Subcutaneous abdominal adipose tissue (tissue), 5 donors: ENCODE results near the gene TFF2.

ENCODE experiments used
- H3K27ac ChIP-seq: one replicate; pipeline ENCODE4 v1.7.0; 2013; ENCODE audit warnings: low read depth, mild to moderate bottlenecking, inconsistent platforms, low read length, moderate library complexity
- H3K27me3 ChIP-seq, 5 donors: one replicate each; pipeline ENCODE4 v1.7.0; 2013; ENCODE audit warnings: low read length in 5 of 5, inconsistent platforms in 1 of 5; ENCODE audit not compliant: control insufficient read depth in 5 of 5, insufficient read depth in 4 of 5
- H3K36me3 ChIP-seq, 5 donors: one replicate each; pipeline ENCODE4 v1.7.0; 2013; ENCODE audit warnings: low read length in 5 of 5; ENCODE audit not compliant: control insufficient read depth in 5 of 5, insufficient read depth in 5 of 5
- H3K4me1 ChIP-seq, 5 donors: one replicate each; pipeline ENCODE4 v1.7.0; 2013; ENCODE audit warnings: low read length in 5 of 5, mild to moderate bottlenecking in 3 of 5, moderate library complexity in 1 of 5; ENCODE audit not compliant: control insufficient read depth in 5 of 5, insufficient read depth in 5 of 5
- H3K4me3 ChIP-seq, 5 donors: one replicate each; pipeline ENCODE4 v1.7.0; 2013; ENCODE audit warnings: low read length in 5 of 5, low read depth in 1 of 5
- H3K9ac ChIP-seq, 5 donors: one replicate each; pipeline ENCODE4 v1.7.0; 2013; ENCODE audit warnings: low read length in 5 of 5, mild to moderate bottlenecking in 4 of 5, moderate library complexity in 3 of 5
- H3K9me3 ChIP-seq, 5 donors: one replicate each; pipeline ENCODE4 v1.7.0; 2013; ENCODE audit warnings: low read length in 5 of 5; ENCODE audit not compliant: control insufficient read depth in 5 of 5
- donor health status: healthy.
- donor health status: healthy.
- donor health status: healthy.
- donor health status: healthy.
- donor health status: healthy.

TFF2 gene

DNA sequence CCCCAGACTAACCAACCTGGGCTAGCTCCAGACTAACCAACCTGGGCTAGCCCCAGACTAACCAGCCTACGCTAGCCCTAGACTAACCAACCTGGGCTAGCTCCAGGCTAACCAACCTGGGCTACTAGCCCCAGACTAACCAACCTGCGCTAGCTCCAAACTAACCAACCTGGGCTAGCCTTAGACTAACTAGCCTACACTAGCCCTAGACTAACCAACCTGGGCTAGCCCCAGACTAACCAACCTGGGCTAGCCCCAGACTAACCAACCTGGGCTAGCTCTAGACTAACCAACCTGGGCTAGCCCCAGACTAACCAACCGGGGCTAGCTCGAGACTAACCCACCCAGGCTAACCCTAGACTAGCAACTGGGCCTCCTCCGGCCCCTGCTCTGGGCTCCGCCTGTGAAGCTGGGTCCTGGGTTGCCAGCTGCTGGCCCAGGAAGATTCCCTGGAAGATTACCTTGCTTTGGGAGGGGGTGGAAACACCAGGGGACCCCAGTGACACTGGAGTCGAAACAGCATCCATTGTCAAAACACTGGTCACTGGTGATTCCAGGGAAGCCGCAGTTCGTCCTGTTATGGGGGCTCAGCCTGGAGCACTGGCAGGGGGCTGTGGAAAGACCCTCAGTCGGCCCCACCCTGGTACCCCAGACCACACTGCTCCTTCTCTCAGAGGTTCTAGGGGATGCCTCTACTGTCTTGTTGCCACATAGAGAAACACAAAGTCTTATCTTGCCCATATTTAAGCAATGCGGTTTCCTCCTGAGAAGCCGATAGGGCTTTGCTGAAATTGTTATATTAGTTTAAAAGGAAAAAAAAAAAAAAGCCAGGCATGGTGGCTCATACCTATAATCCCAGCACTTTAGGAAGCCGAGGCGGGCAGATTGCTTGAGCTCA lies 1.1 kb downstream of the TFF2 start:
- Histone ChIP-seq H3K9ac (no peak overlapping the region), H3K27ac (no peak overlapping the region), H3K27me3 (peaks cover 0 to 9% (median 7%) of the 10 kb centered on the region in 5 donors), H3K36me3 (no peaks in the 10 kb centered on the region), H3K9me3 (peaks cover 0 to 7% (median 4%) of the 10 kb centered on the region in 5 donors), H3K4me3 (no peak overlapping the region), H3K4me1 (peaks cover 0 to 3% (median 0%) of the 10 kb centered on the region in 5 donors)

DNA sequence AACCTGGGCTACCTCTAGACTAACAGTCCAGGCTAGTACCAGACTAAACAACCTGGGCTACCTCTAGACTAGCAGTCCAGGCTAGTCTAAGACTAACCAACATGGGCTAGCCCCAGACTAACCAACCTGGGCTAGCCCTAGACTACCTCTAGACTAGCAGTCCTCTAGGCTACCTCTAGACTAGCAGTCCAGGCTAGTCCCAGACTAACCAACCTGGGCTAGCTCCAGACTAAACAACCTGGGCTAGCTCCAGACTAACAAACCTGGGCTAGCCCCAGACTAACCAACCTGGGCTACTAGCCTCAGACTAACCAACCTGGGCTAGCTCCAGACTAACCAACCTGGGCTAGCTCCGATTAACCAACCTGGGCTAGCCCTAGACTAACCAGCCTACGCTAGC lies 2.0 kb downstream of the TFF2 start:
- H3K9ac ChIP-seq: no peak overlapping the region

DNA sequence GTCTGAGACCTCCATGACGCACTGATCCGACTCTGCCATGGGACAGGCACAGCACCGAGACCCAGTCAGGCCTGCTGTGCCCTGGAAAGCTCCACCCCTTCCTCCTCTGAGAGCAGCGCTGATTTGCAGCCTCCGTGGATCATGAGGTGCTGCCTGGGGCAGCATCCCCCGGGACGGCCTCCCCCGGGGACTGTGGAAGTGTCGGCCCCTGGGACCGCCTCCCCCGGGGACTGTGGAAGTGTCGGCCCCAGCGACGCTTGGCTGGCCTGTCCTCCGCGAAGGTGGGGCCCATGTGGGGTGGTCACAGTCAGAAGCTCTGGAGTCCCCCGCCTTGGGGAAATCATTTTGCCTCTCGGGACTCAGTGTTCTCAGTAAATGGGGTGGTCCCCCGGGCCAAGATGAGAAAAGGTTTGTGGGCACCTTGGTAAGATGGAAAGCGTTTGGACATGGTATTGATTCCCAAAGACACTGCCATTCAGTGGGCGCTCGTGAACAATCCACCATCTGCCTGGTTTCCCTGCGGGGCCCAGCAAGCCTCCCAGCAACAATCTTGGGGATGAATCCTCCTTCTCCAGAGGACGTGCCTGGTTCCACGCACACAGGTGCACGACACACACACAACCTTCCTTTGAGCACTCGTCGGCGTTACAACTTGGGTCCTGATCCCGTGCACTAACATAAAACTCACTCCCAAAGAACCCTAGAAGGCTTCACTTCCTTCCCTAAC lies 3.0 kb downstream of the TFF2 start:
- Histone ChIP-seq H3K9me3 (no peaks in the 10 kb centered on the region), H3K9ac (no peak overlapping the region), H3K4me3 (no peak overlapping the region), H3K27ac (no peak overlapping the region), H3K36me3 (no peaks in the 10 kb centered on the region), H3K4me1 (peaks cover 0 to 3% (median 0%) of the 10 kb centered on the region in 5 donors), H3K27me3 (peaks cover 0 to 12% (median 8%) of the 10 kb centered on the region in 5 donors)

More for the DNA sequence above, 2.0 kb downstream of the TFF2 start:
- Histone ChIP-seq H3K27ac (no peak overlapping the region), H3K27me3 (peaks cover 0 to 9% (median 8%) of the 10 kb centered on the region in 5 donors), H3K4me3 (no peak overlapping the region), H3K9me3 (no peaks in the 10 kb centered on the region), H3K36me3 (no peaks in the 10 kb centered on the region), H3K4me1 (peaks cover 0 to 3% (median 0%) of the 10 kb centered on the region in 5 donors)

GRCh38 chr21:42346866-42347600 lies 3.8 kb downstream of the TFF2 start:
- Histone ChIP-seq H3K9ac (no peak overlapping the region), H3K4me1 (peaks cover 0 to 3% (median 0%) of the 10 kb centered on the region in 5 donors), H3K27me3 (peaks cover 0 to 12% (median 8%) of the 10 kb centered on the region in 5 donors), H3K9me3 (no peaks in the 10 kb centered on the region), H3K4me3 (no peak overlapping the region), H3K27ac (no peak overlapping the region), H3K36me3 (no peaks in the 10 kb centered on the region)

DNA sequence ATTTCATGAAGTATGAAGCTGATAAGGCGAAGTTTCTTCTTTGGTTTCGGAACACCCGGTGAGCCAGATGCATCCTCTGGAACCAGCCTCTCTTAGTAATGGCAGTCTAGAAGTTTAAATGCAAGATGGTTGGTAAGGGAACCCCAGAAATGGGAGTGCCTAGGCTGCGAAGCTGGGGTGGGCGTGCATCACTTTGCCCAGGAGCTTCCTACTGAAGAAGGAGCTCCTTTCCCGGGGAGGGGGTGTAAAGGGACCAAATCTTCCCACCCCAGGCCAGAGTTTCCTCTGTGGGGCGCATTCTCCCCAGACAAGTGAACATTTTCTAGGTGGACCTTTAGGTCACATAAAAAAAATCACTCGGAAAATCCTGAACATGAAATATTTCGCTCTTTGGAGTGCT lies 4.4 kb downstream of the TFF2 start:
- no peak overlapping the region for H3K9ac ChIP-seq
- H3K9me3 ChIP-seq: no peaks in the 10 kb centered on the region
- no peaks in the 10 kb centered on the region for H3K36me3 ChIP-seq
- peaks cover 0 to 12% (median 8%) of the 10 kb centered on the region in 5 donors for H3K27me3 ChIP-seq
- peaks cover 0 to 3% (median 0%) of the 10 kb centered on the region in 5 donors for H3K4me1 ChIP-seq
- no peak overlapping the region for H3K27ac ChIP-seq
- H3K4me3 ChIP-seq: no peak overlapping the region

- Histone ChIP-seq H3K9me3 (no peaks in the 10 kb centered on the region), H3K9ac (no peak overlapping the region), H3K36me3 (no peaks in the 10 kb centered on the region), H3K4me1 (no peaks in the 10 kb centered on the region), H3K27me3 (peaks cover 0 to 12% (median 8%) of the 10 kb centered on the region in 5 donors), H3K4me3 (no peak overlapping the region), H3K27ac (no peak overlapping the region)
These were observed 6.2 kb downstream of the TFF2 start for GRCh38 chr21:42344631-42345030.

GRCh38 chr21:42343963-42344510 lies 6.8 kb downstream of the TFF2 start:
- peaks cover 0 to 13% (median 6%) of the 10 kb centered on the region in 5 donors for H3K27me3 ChIP-seq
- no peak overlapping the region for H3K4me3 ChIP-seq
- H3K36me3 ChIP-seq: no peaks in the 10 kb centered on the region
- no peak overlapping the region for H3K27ac ChIP-seq
- no peaks in the 10 kb centered on the region for H3K4me1 ChIP-seq
- H3K9me3 ChIP-seq: no peaks in the 10 kb centered on the region
- no peak overlapping the region for H3K9ac ChIP-seq

DNA sequence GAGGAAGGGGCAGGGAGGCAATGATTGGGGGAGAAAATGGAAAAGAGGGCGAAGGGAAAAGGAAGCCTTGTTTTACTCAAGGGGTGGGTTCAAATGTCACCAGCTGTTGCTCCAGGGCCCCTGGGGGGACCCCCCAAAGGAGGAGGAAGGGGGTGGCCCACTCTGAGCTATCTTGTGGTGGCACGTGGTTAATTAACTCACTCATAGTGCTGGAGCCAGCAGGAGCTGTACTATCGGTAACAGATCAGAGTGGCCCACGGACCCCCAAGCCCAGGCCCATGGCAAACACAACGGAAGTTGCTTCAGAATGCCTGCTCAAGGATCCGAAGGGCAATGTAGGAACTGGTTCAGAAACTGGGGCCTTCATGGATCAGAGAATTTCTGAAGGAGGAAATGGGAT lies 7.2 kb downstream of the TFF2 start:
- Histone ChIP-seq H3K4me3 (no peak overlapping the region), H3K4me1 (no peaks in the 10 kb centered on the region), H3K9me3 (no peaks in the 10 kb centered on the region), H3K27me3 (peaks cover 0 to 16% (median 3%) of the 10 kb centered on the region in 5 donors), H3K36me3 (no peaks in the 10 kb centered on the region), H3K27ac (no peak overlapping the region), H3K9ac (no peak overlapping the region)

- Histone ChIP-seq H3K4me3 (no peak overlapping the region), H3K9me3 (no peaks in the 10 kb centered on the region), H3K36me3 (no peaks in the 10 kb centered on the region), H3K9ac (no peak overlapping the region), H3K27ac (no peak overlapping the region), H3K27me3 (peaks cover 0 to 16% (median 3%) of the 10 kb centered on the region in 5 donors), H3K4me1 (peaks cover 0 to 4% (median 0%) of the 10 kb centered on the region in 5 donors)
These were observed 7.7 kb downstream of the TFF2 start for GRCh38 chr21:42343101-42343500.
